Neural cell (in vitro differentiated cells): ENCODE results near the gene DEAF1. TPM values are rescaled to one million over a fixed set of nuclear protein-coding genes. Genes with fewer than 3 reads are reported as not detected.
A peak's percentile ranks its signal among the peaks of the same experiment; 100 is the strongest.

Experiments used
- H2AFZ ChIP-seq: fragments of 200-600, 300-800 bp; sonication (generic), shearing (Covaris generic); 2 replicates; pipeline ENCODE4 v1.6.0; 2014; ENCODE audit warnings: low read depth, mild to moderate bottlenecking, antibody characterized with exemption, low read length, moderate library complexity
- H3F3A ChIP-seq: fragments of 200-600 bp; shearing (Covaris generic); 2 replicates; pipeline ENCODE4 v1.6.1; 2016; ENCODE audit warnings: mild to moderate bottlenecking, moderate library complexity, mixed read lengths, antibody characterized with exemption, low read length; ENCODE audit not compliant: insufficient read depth, poor library complexity, severe bottlenecking
- H3K27ac ChIP-seq: fragments of 200-600, 300-800 bp; sonication (generic), shearing (Covaris generic); 2 replicates; pipeline ENCODE4 v1.5.1; 2014; ENCODE audit warnings: mild to moderate bottlenecking, low read length, moderate library complexity
- H3K27me3 ChIP-seq: fragments of 300-800, 200-600 bp; sonication (generic), shearing (Covaris generic); 2 replicates; pipeline ENCODE4 v1.6.0; 2014; ENCODE audit warnings: mild to moderate bottlenecking, low read depth, low read length, moderate library complexity; ENCODE audit not compliant: insufficient read depth
- H3K36me3 ChIP-seq: fragments of 300-800, 200-600 bp; sonication (generic), shearing (Covaris generic); 2 replicates; pipeline ENCODE4 v1.5.1; 2014; ENCODE audit warnings: mild to moderate bottlenecking, antibody characterized with exemption, low read length, moderate library complexity; ENCODE audit not compliant: insufficient read depth
- H3K4me2 ChIP-seq: fragments of 300-800, 200-600 bp; sonication (generic), shearing (Covaris generic); 2 replicates; pipeline ENCODE4 v1.6.0; 2014; ENCODE audit warnings: mild to moderate bottlenecking, low read length
- H3K4me3 ChIP-seq: fragments of 300-800, 200-600 bp; sonication (generic), shearing (Covaris generic); 2 replicates; pipeline ENCODE4 v1.5.1; 2014; ENCODE audit warnings: mild to moderate bottlenecking, low read length, moderate library complexity
- H3K79me2 ChIP-seq: fragments of 200-600 bp; shearing (Covaris generic); replicated peaks from 2 replicates; pipeline ENCODE4 v1.6.0; 2014; ENCODE audit warnings: mild to moderate bottlenecking, low read length, moderate library complexity; ENCODE audit not compliant: insufficient read depth
- H3K9ac ChIP-seq: fragments of 300-800, 200-600 bp; sonication (generic), shearing (Covaris generic); 2 replicates; pipeline ENCODE4 v1.6.1; 2016; ENCODE audit warnings: mild to moderate bottlenecking, low read length, mixed read lengths
- H3K9me2 ChIP-seq: fragments of 200-600 bp; shearing (Covaris generic); 2 replicates; pipeline ENCODE4 v1.6.1; 2016; ENCODE audit warnings: mild to moderate bottlenecking, low read length, mixed read lengths; ENCODE audit not compliant: insufficient read depth
- H3K9me3 ChIP-seq: fragments of 200-600, 300-800 bp; sonication (generic), shearing (Covaris generic); 2 replicates; pipeline ENCODE4 v1.6.1; 2016; ENCODE audit warnings: mild to moderate bottlenecking, mixed run types, low read length, moderate library complexity, mixed read lengths
- H4K20me1 ChIP-seq: fragments of 200-600 bp; shearing (Covaris generic); 2 replicates; pipeline ENCODE4 v1.6.1; 2016; ENCODE audit warnings: mild to moderate bottlenecking, mixed run types; ENCODE audit not compliant: insufficient read depth
- EP300 ChIP-seq: fragments of 450-650 bp; conservative IDR thresholded peaks from 2 replicates; pipeline ENCODE4 v1.6.1; 2014; ENCODE audit warnings: antibody characterized with exemption, mild to moderate bottlenecking, moderate library complexity; ENCODE audit not compliant: poor library complexity, severe bottlenecking
- EZH2 ChIP-seq: fragments of 200-600, 300-800 bp; shearing (Covaris generic), sonication (generic); IDR thresholded peaks from 2 replicates; pipeline ENCODE4 v1.6.1; 2014; ENCODE audit warnings: antibody characterized with exemption, low read length, borderline replicate concordance, mild to moderate bottlenecking; ENCODE audit not compliant: insufficient read depth, poor library complexity, severe bottlenecking
- POLR2AphosphoS5 ChIP-seq: IDR thresholded peaks from 2 replicates; pipeline ENCODE4 v1.6.1; 2012
- polyA plus RNA-seq: library from polyadenylated mRNA; depleted of rRNA; stranded (reverse); fragments of >200 nt; gene quantifications from 2 replicates; pipeline ENCODE4 v1.2.3, GENCODE V29; 2014
- TF ChIP-seq, protein P1 (sequence below): IDR thresholded peaks from 2 replicates; pipeline ENCODE4 v1.6.1; 2012; ENCODE audit warnings: borderline replicate concordance
- TF ChIP-seq, protein P2 (sequence below): fragments of 450-650 bp; IDR thresholded peaks from 2 replicates; pipeline ENCODE4 v1.5.1; 2014; ENCODE audit warnings: antibody characterized with exemption, mild to moderate bottlenecking, moderate library complexity; ENCODE audit not compliant: poor library complexity, severe bottlenecking

Gene DEAF1
- polyA plus RNA-seq, 1 donor from 2014 or later, result 87.6 TPM

DNA sequence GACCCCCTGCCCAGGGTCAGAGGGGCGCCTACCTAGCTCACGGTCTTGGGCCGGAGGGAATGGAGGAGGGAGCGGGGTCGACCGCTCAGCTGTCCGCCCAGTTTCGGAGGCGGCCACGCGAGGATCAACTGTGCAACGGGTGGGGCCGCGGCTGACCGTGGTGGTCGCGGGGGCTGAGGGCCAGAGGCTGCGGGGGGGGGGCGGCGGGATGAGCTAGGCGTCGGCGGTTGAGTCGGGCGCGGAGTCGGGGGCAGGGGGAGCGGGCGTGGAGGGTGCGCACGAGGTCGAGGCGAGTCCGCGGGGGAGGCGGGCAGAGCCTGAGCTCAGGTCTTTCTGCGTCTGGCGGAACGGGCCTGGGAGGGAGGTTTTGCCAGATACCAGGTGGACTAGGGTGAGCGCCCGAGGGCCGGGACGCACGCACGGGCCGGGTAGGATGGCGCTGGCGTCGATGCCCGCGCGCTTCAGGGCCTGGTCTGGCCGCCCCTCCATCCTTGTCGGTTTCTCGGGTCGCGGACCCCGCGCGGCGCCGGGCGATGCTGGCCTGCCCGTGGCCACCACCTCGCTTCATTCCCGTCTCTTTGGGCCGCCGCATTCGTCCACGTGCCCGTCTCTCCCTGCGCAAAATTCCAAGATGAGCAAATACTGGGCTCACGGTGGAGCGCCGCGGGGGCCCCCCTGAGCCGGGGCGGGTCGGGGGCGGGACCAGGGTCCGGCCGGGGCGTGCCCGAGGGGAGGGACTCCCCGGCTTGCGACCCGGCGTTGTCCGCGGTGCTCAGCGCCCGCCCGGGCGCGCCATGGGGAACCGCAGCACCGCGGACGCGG lies 58.3 kb downstream of the DEAF1 start, which contains the start of gene DRD4:
DRD4 (plus strand) TSS at position 759 of the 822 bp plus-strand sequence; CDS start at position 795, 36 bp downstream.
- Histone ChIP-seq H3K9ac (peak within 1 kb of the TSS; percentile 9), H3K4me3 (peak within 1 kb of the TSS; percentile 34), H3K36me3 (no peaks in the 10 kb centered on the region), H3K27me3 (peaks cover 31% of the 10 kb centered on the region), H3F3A (no peaks in the 10 kb centered on the region), H3K79me2 (no peaks in the 10 kb centered on the region), H4K20me1 (peaks cover 12% of the 10 kb centered on the region), H3K4me2 (no peak within 1 kb of the TSS), H3K9me3 (no peaks in the 10 kb centered on the region), H2AFZ (no peak within 1 kb of the TSS), H3K9me2 (no peaks in the 10 kb centered on the region), H3K27ac (no peak within 1 kb of the TSS)
- TF ChIP-seq EZH2 (no peak), POLR2AphosphoS5 (peak; percentile 18)

DNA sequence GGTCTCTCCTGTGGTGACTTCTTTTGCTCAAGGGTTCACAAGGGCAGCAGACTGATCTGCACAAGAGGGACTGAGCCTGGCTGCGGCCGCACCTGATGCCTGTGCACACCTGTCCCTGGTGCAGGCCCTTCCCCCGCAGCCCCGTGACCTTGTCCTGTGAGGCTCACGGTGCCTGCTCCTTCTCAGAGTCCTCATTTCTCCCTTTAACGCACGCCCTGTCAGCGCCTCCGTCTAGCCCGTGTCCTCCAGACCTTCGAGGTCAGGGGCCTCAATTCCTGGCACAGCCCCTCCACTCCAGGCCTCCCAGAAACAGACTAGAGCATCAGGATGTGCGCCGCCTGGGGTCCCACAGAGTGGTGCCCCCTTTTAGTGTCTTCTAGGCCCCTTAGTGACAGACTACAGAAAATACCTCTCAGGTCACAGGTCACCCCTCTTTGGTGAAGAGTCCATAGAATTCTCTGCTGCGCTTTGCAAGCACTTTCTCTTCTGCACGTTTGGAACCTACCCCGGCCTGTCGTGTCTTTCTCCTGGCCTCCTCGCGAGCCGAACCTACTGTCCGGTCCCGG lies 59.0 kb downstream of the DEAF1 start:
- TF ChIP-seq, protein P1, sequence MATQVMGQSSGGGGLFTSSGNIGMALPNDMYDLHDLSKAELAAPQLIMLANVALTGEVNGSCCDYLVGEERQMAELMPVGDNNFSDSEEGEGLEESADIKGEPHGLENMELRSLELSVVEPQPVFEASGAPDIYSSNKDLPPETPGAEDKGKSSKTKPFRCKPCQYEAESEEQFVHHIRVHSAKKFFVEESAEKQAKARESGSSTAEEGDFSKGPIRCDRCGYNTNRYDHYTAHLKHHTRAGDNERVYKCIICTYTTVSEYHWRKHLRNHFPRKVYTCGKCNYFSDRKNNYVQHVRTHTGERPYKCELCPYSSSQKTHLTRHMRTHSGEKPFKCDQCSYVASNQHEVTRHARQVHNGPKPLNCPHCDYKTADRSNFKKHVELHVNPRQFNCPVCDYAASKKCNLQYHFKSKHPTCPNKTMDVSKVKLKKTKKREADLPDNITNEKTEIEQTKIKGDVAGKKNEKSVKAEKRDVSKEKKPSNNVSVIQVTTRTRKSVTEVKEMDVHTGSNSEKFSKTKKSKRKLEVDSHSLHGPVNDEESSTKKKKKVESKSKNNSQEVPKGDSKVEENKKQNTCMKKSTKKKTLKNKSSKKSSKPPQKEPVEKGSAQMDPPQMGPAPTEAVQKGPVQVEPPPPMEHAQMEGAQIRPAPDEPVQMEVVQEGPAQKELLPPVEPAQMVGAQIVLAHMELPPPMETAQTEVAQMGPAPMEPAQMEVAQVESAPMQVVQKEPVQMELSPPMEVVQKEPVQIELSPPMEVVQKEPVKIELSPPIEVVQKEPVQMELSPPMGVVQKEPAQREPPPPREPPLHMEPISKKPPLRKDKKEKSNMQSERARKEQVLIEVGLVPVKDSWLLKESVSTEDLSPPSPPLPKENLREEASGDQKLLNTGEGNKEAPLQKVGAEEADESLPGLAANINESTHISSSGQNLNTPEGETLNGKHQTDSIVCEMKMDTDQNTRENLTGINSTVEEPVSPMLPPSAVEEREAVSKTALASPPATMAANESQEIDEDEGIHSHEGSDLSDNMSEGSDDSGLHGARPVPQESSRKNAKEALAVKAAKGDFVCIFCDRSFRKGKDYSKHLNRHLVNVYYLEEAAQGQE, result no peak
- no peak for TF ChIP-seq EP300
- no peak for TF ChIP-seq EZH2
- Histone ChIP-seq H3F3A (no peaks in the 10 kb centered on the region), H3K4me3 (no peak overlapping the region), H3K27ac (no peak overlapping the region), H3K27me3 (peaks cover 31% of the 10 kb centered on the region), H3K9me2 (no peaks in the 10 kb centered on the region), H3K9me3 (no peaks in the 10 kb centered on the region), H4K20me1 (peaks cover 12% of the 10 kb centered on the region), H3K79me2 (no peaks in the 10 kb centered on the region), H3K9ac (no peak overlapping the region), H3K4me2 (no peak overlapping the region), H3K36me3 (no peaks in the 10 kb centered on the region), H2AFZ (no peak overlapping the region)

DNA sequence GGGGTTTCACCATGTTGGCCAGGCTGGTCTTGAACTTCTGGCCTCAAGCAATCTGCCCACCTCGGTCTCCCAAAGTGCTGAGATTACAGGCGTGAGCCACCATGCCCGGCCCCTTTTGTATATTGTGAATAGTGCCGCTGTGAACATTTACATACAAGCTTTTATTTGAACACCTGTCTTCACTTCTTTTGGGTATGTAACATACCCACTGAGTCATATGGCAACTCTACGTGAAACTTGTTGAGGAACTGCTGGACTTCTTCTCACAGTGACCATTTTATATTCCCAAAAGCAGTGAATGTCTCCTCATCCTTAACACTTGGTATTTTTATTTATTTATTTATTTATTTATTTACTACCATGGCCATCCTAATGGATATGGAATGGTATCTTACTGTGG lies 64.2 kb downstream of the DEAF1 start:
- H3K9me2 ChIP-seq, result no peaks in the 10 kb centered on the region
- H3K4me3 ChIP-seq, result no peak overlapping the region
- no peak overlapping the region for H3K4me2 ChIP-seq
- no peaks in the 10 kb centered on the region for H4K20me1 ChIP-seq
- no peaks in the 10 kb centered on the region for H3K79me2 ChIP-seq
- no peak for TF ChIP-seq EZH2
- TF ChIP-seq, protein P2, sequence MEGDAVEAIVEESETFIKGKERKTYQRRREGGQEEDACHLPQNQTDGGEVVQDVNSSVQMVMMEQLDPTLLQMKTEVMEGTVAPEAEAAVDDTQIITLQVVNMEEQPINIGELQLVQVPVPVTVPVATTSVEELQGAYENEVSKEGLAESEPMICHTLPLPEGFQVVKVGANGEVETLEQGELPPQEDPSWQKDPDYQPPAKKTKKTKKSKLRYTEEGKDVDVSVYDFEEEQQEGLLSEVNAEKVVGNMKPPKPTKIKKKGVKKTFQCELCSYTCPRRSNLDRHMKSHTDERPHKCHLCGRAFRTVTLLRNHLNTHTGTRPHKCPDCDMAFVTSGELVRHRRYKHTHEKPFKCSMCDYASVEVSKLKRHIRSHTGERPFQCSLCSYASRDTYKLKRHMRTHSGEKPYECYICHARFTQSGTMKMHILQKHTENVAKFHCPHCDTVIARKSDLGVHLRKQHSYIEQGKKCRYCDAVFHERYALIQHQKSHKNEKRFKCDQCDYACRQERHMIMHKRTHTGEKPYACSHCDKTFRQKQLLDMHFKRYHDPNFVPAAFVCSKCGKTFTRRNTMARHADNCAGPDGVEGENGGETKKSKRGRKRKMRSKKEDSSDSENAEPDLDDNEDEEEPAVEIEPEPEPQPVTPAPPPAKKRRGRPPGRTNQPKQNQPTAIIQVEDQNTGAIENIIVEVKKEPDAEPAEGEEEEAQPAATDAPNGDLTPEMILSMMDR, result no peak
- H3F3A ChIP-seq, result no peaks in the 10 kb centered on the region
- H2AFZ ChIP-seq, result no peak overlapping the region
- H3K9me3 ChIP-seq, result no peaks in the 10 kb centered on the region
- H3K27me3 ChIP-seq, result peaks cover under 1% of the 10 kb centered on the region
- H3K27ac ChIP-seq, result no peak overlapping the region
- H3K9ac ChIP-seq, result no peak overlapping the region
- no peaks in the 10 kb centered on the region for H3K36me3 ChIP-seq
